HCT116 (cell line): ENCODE measurements around the gene SPDL1. TPM values are rescaled to one million over a fixed set of nuclear protein-coding genes. Genes with fewer than 3 reads are reported as not detected.

Experiments
- ATAC-seq: fragments of 200-7000 bp; cut with Tn5 transposase; 2 replicates; pipeline ENCODE4 v1.9.1; 2020; ENCODE audit warnings: mild to moderate bottlenecking, moderate library complexity
- BruUV-seq: library from RNA; stranded (reverse); fragments of 400-500 nt; replicated peaks from 2 replicates; lab custom pipeline; 2021; lab: Mats Ljungman, UMichigan
- CTCF ChIA-PET: fragments of 300-600 bp; sonication (Branson Sonifier 250); formaldehyde crosslinking; loops from one replicate; lab custom pipeline; 2021; ENCODE audit warnings: antibody characterized with exemption; lab: Charles Lee
- POLR2A ChIA-PET: fragments of 300-600, 350-600 bp; sonication (Branson Sonifier 250); formaldehyde crosslinking; loops from one replicate; lab custom pipeline; 2021; ENCODE audit warnings: antibody characterized with exemption; lab: Charles Lee
- RAD21 ChIA-PET, 2 experiments: fragments of 300-600 bp; sonication (Branson Sonifier 250); formaldehyde crosslinking; loops; one replicate each; lab custom pipeline; 2023; ENCODE audit warnings: low total read pairs in 2 of 2; ENCODE audit not compliant: uncharacterized antibody in 2 of 2, unreplicated experiment in 2 of 2, low non-redundant PET in 1 of 2; lab: Charles Lee
- DNase-seq: peaks from one replicate; pipeline ENCODE4 v3.0.0-alpha.2; 2010; ENCODE audit warnings: low read depth, low spot score
- H2AFZ ChIP-seq: fragments of 200-600 bp; shearing (Covaris generic), sonication (generic); 2 replicates; pipeline ENCODE4 v1.6.1; 2017; ENCODE audit warnings: low read depth, mixed run types, mixed read lengths, antibody characterized with exemption, low read length; ENCODE audit not compliant: poor library complexity, severe bottlenecking
- H3K27ac ChIP-seq: 2 replicates; pipeline ENCODE4 v1.5.1; 2012; ENCODE audit warnings: low read depth, low read length
- H3K27me3 ChIP-seq: fragments of 200-600 bp; sonication (generic); 2 replicates; pipeline ENCODE4 v1.6.1; 2016; ENCODE audit warnings: mixed run types, low read length, mixed read lengths; ENCODE audit not compliant: insufficient read depth
- H3K36me3 ChIP-seq, 2 experiments: fragments of 200-500 bp in 1 of 2; fragments of 200-600 bp in 1 of 2; sonication (Bioruptor generic) in 1 of 2; sonication (generic) in 1 of 2; 2 replicates each; pipeline versions ENCODE4 v1.5.1 to v1.6.1; 2014 to 2016; ENCODE audit warnings: low read length in 2 of 2, inconsistent platforms in 1 of 2, mixed read lengths in 1 of 2, mixed run types in 1 of 2; ENCODE audit not compliant: insufficient read depth in 2 of 2, control insufficient read depth in 1 of 2
- H3K4me1 ChIP-seq, 2 experiments: fragments of 200-600 bp in 1 of 2; sonication (generic) in 1 of 2; 2 replicates each; pipeline versions ENCODE4 v1.5.1 to v1.6.1; 2012 to 2017; ENCODE audit warnings: low read length in 2 of 2, inconsistent platforms in 1 of 2, mild to moderate bottlenecking in 1 of 2, mixed read lengths in 1 of 2, mixed run types in 1 of 2, moderate library complexity in 1 of 2; ENCODE audit not compliant: insufficient read depth in 2 of 2, control insufficient read depth in 1 of 2
- H3K4me2 ChIP-seq: fragments of 200-600 bp; sonication (generic); 2 replicates; pipeline ENCODE4 v1.6.1; 2017; ENCODE audit warnings: mixed run types, low read length, mixed read lengths
- H3K4me3 ChIP-seq, 2 experiments: fragments of 200-600 bp in 1 of 2; sonication (generic) in 1 of 2; replicated peaks in 1 of 2; 2 replicates each; pipeline ENCODE4 v1.5.1; 2011 to 2016; ENCODE audit warnings: low read length in 2 of 2, control low read depth in 1 of 2, low read depth in 1 of 2, mild to moderate bottlenecking in 1 of 2, mixed read lengths in 1 of 2, mixed run types in 1 of 2
- H3K79me2 ChIP-seq: fragments of 200-600 bp; sonication (generic); 2 replicates; pipeline ENCODE4 v1.6.1; 2017; ENCODE audit warnings: mild to moderate bottlenecking, mixed run types, low read length, moderate library complexity, mixed read lengths; ENCODE audit not compliant: insufficient read depth
- H3K9ac ChIP-seq: fragments of 200-600 bp; sonication (generic); 2 replicates; pipeline ENCODE4 v1.6.1; 2016; ENCODE audit warnings: low read length, mixed read lengths
- H3K9me2 ChIP-seq: fragments of 200-600 bp; sonication (generic), shearing (Covaris generic); 2 replicates; pipeline ENCODE4 v1.6.1; 2017; ENCODE audit warnings: mixed run types, mild to moderate bottlenecking, moderate library complexity; ENCODE audit not compliant: insufficient read depth
- H3K9me3 ChIP-seq, 2 experiments: fragments of 200-500 bp in 1 of 2; fragments of 200-600 bp in 1 of 2; sonication (Bioruptor generic) in 1 of 2; sonication (generic) in 1 of 2; 2 replicates each; pipeline ENCODE4 v1.6.1; 2014 to 2017; ENCODE audit warnings: low read length in 2 of 2, mixed read lengths in 2 of 2, inconsistent platforms in 1 of 2, low read depth in 1 of 2, mild to moderate bottlenecking in 1 of 2, mixed run types in 1 of 2, moderate library complexity in 1 of 2; ENCODE audit not compliant: control insufficient read depth in 1 of 2, insufficient read depth in 1 of 2
- H4K20me1 ChIP-seq: fragments of 200-600 bp; sonication (generic), shearing (Covaris generic); 2 replicates; pipeline ENCODE4 v1.6.1; 2017; ENCODE audit warnings: mixed run types, mild to moderate bottlenecking, moderate library complexity; ENCODE audit not compliant: insufficient read depth
- ATF3 ChIP-seq: IDR thresholded peaks from 2 replicates; pipeline ENCODE4 v1.6.1; 2012
- JUND ChIP-seq: IDR thresholded peaks from 2 replicates; pipeline ENCODE4 v1.6.1; 2012
- MAX ChIP-seq: IDR thresholded peaks from 2 replicates; pipeline ENCODE4 v1.6.1; 2012
- POLR2A ChIP-seq: IDR thresholded peaks from 2 replicates; pipeline ENCODE4 v1.7.0; 2011; ENCODE audit warnings: borderline replicate concordance; ENCODE audit not compliant: insufficient read depth, insufficient read length; ENCODE audit errors: extremely low read depth
- POLR2AphosphoS5 ChIP-seq: IDR thresholded peaks from 2 replicates; pipeline ENCODE4 v1.6.1; 2011; ENCODE audit warnings: mild to moderate bottlenecking, low read depth, low read length, moderate library complexity
- SRF ChIP-seq: IDR thresholded peaks from 2 replicates; pipeline ENCODE4 v1.6.1; 2012; ENCODE audit warnings: low read depth
- TCF7L2 ChIP-seq: IDR thresholded peaks from 2 replicates; pipeline ENCODE4 v1.7.0; 2011; ENCODE audit warnings: borderline replicate concordance, inconsistent platforms; ENCODE audit not compliant: insufficient read depth, insufficient read length; ENCODE audit errors: extremely low read depth
- intact Hi-C: fragments of 100-400 bp; cut with micrococcal nuclease; formaldehyde crosslinking; loops from 2 replicates; pipeline ENCODE4 v1.10.0; 2022
- total RNA-seq: library from RNA; stranded (reverse); gene quantifications from one replicate; pipeline ENCODE4 v1.2.1, GENCODE V29; 2021; ENCODE audit not compliant: unreplicated experiment
- TF ChIP-seq, protein P1 (sequence below), 3 experiments: fragments of 200-600 bp in 1 of 3; sonication (generic) in 1 of 3; IDR thresholded peaks in 2 of 3; conservative IDR thresholded peaks in 1 of 3; 2 replicates each; pipeline ENCODE4 v1.5.1; 2012 to 2017; ENCODE audit warnings: low read depth in 2 of 3, low read length in 2 of 3, antibody characterized with exemption in 1 of 3, borderline replicate concordance in 1 of 3, control low read depth in 1 of 3, mild to moderate bottlenecking in 1 of 3, mixed read lengths in 1 of 3, mixed run types in 1 of 3, moderate library complexity in 1 of 3; ENCODE audit not compliant: insufficient read depth in 1 of 3

The SPDL1 gene
- total RNA-seq, 1 experiment from 2014 or later: 28.5 TPM

DNA sequence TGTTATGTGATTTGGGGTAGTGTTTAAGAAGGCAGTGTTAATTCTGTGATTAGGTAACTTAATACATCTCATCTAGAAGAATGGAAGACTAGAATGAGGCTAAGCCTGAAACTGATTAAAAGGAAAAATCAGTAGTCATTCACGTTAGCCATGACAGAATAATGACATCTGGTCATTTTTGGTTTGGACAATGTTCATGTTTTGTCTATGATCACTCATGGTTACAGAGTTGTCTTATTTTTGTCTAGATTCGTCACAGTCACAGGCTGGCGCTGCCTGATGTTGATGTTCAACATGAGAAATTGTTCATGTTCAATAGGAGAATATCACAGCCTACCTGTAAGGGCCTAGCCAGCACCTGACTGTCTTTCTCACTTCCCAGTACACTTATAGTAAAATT, 44.0 kb downstream of the SPDL1 start (continued):
- TF ChIP-seq, protein P1, sequence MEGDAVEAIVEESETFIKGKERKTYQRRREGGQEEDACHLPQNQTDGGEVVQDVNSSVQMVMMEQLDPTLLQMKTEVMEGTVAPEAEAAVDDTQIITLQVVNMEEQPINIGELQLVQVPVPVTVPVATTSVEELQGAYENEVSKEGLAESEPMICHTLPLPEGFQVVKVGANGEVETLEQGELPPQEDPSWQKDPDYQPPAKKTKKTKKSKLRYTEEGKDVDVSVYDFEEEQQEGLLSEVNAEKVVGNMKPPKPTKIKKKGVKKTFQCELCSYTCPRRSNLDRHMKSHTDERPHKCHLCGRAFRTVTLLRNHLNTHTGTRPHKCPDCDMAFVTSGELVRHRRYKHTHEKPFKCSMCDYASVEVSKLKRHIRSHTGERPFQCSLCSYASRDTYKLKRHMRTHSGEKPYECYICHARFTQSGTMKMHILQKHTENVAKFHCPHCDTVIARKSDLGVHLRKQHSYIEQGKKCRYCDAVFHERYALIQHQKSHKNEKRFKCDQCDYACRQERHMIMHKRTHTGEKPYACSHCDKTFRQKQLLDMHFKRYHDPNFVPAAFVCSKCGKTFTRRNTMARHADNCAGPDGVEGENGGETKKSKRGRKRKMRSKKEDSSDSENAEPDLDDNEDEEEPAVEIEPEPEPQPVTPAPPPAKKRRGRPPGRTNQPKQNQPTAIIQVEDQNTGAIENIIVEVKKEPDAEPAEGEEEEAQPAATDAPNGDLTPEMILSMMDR (IDR thresholded peaks at IDR 0.05 in 2 of 3, conservative IDR thresholded peaks at IDR 0.05 in 1 of 3; ENCODE audit: borderline replicate concordance in 1 of 3, insufficient read depth in 1 of 3, low read depth in 2 of 3, low read length in 2 of 3): no peak
- TF ChIP-seq MAX (no peak), SRF (no peak)

- Histone ChIP-seq H3K4me2 (no peak overlapping the region), H3K9me3 (no peaks in the 10 kb centered on the region), H3K9me2 (no peaks in the 10 kb centered on the region), H3K36me3 (no peaks in the 10 kb centered on the region), H3K4me3 (no peak overlapping the region), H4K20me1 (no peaks in the 10 kb centered on the region), H3K9ac (no peak overlapping the region), H3K79me2 (no peaks in the 10 kb centered on the region), H2AFZ (no peak overlapping the region), H3K4me1 (no peaks in the 10 kb centered on the region), H3K27ac (no peak overlapping the region), H3K27me3 (no peaks in the 10 kb centered on the region)
- RAD21 ChIA-PET: no interaction called here
- DNase-seq (no peak), ATAC-seq (no peak)
- POLR2A ChIA-PET: no interaction called here
- intact Hi-C loops: no loop called here
- TF ChIP-seq POLR2A (no peak), ATF3 (no peak), POLR2AphosphoS5 (no peak), JUND (no peak), TCF7L2 (no peak)
- TF ChIP-seq, protein P1 (IDR thresholded peaks at IDR 0.05 in 2 of 3, conservative IDR thresholded peaks at IDR 0.05 in 1 of 3; ENCODE audit: borderline replicate concordance in 1 of 3, insufficient read depth in 1 of 3, low read depth in 2 of 3, low read length in 2 of 3): no peak
- CTCF ChIA-PET: no interaction called here
- no TSS peak for BruUV-seq
Measured at GRCh38 chr5:169628892-169629291, 45.3 kb downstream of the SPDL1 start.
